GM18873 (cell line): Measurements from ENCODE around the gene WWOX.

Experiments
- ATAC-seq: cut with Tn5 transposase; IDR thresholded peaks from one replicate; pipeline ENCODE4 v1.9.1; 2021; ENCODE audit warnings: mild to moderate bottlenecking, moderate library complexity, moderate number of reproducible peaks; ENCODE audit not compliant: unreplicated experiment, low FRiP score

Gene WWOX

DNA sequence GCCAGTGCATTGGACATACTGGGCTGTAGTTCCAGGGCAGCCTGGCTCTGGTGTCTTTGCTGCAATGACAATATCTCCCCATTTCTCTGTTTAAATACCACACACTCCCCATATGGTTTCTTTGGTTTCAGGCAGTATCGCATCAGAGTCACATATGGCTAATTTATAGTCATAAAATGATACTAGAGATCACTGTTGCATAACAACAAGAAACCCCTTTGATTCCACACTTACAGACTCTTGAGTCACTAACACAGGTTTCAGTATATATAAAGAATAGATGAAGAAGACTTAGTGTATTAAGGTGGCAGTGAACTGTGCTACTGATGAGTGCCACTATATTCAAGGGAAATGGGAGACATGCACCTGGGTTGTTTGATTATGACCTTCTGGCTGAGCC, 281.6 kb downstream of the WWOX start:
- no peak for ATAC-seq

DNA sequence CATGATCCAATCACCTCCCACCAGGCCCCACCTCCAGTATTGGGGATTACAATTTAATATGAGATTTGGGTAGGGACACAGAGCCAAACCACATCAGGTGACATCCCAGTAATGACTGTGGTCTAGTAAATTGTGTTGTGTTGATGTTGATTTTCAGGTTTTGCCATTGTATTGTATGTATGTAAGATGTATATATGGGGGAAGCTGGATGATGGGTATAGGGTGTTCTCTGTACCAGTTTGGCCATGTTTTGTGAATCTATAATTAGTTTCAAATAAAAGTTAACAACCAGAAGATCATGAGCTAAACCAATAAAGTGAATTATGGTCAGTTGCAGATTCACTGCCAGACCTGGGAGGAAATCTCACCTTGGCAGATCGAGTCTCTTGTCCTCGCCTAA, 283.7 kb downstream of the WWOX start:
- no peak for ATAC-seq

DNA sequence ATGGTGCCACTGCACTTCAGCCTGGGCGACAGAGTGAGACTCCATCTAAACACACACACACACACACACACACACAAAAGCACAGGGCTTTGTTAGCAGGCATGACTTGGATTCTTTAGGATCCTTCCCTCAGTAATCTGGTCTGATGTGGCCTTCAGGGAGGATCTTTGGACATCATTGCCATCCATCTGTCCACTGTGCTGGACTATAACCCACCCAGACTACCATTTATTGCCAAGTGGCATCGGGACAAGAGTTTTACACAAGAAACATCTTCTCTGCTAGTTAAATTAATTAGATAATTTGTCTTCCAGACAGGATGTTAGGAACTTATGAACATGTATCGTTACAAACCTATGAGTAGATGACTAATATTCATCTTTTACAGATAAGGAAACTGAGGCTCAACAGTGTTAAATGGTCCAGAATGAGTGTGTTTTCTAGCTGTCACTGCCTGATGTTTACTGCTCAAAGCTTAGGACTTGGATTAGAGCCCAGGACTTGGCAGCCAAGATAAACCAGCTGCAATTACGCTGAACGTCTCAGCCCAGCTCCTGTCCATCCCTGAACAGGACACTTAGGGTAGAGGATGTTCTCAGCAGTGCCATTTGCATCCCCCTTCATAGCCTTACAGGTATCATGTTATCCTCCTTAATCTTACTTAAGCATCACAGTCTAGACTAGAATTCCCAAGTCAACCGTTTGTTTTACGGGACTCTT, 285.8 kb downstream of the WWOX start:
- no peak for ATAC-seq

DNA sequence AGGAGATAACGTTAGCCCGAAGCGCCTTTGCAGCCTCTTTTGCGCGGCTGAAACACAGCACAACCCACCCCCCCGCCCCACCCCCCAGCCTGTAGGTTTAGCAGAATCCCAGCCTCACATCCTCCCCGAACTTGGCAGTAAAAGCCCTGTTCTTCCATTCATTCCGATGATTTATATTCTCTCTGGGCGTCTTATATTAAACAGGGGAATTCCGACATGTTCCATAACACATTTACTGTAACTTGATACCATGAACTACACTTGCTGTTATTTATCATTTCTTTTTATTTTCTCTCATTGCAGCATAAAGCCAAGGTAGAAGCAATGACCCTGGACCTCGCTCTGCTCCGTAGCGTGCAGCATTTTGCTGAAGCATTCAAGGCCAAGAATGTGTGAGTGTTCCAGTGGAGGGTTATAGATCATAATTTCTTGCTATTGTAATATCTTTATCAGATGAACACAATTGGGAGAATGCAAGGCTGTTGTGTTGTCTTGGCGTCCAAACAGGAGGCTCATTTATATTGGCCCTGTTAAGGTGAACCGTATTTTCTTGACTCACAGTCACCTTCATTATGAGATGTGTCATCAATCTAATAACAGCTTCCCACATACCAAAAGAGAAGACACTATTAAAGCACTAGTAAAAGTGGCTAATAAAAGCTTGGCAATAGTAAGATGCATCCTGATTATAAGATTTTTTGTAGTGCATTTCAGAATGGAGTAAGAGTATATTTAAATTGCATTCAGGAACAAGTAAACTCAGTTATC, 287.3 kb downstream of the WWOX start:
- no peak for ATAC-seq

DNA sequence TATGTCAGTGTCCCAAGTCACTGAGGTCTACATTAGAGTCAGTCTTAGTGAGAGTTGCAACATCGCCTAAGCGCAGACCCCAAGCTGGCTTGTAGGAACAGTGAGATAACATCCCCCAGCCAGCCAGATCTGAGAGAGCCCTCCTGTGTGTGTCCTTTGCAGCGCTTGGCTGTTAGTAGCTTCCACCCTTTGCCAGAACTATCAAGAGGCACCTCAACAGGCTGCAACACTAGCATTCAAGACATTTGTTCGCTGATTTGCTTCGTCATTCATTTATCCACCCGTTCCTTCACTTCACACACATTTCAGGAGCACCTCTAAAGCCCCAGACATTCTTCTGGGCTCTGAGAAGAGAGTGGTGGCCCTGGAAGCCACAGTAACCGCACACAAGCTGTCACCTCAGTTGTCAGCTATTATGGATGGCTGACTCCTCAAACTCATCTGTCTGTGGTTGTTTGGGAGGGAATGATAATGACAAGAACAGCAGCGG, 289.6 kb downstream of the WWOX start:
- ATAC-seq, result no peak

DNA sequence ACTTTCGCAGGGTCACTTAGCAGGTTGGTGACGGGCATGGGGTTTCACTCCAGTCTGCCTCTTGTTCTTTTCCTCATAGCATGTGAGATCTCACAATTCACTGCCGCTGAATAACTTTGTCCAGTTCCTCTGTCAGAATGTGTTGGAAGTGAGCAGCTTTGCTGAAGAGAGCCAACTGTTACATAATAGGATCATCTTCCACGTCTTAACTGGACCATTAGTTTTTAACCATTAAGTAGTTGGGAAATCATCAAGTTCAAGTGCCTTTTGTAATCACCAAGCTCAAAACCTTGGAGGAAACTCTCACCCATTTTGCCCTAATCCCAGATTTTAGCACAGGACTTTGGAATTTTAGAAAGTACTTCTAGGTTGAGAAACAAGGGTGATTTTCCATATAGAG, 290.6 kb downstream of the WWOX start:
- ATAC-seq, result no peak

DNA sequence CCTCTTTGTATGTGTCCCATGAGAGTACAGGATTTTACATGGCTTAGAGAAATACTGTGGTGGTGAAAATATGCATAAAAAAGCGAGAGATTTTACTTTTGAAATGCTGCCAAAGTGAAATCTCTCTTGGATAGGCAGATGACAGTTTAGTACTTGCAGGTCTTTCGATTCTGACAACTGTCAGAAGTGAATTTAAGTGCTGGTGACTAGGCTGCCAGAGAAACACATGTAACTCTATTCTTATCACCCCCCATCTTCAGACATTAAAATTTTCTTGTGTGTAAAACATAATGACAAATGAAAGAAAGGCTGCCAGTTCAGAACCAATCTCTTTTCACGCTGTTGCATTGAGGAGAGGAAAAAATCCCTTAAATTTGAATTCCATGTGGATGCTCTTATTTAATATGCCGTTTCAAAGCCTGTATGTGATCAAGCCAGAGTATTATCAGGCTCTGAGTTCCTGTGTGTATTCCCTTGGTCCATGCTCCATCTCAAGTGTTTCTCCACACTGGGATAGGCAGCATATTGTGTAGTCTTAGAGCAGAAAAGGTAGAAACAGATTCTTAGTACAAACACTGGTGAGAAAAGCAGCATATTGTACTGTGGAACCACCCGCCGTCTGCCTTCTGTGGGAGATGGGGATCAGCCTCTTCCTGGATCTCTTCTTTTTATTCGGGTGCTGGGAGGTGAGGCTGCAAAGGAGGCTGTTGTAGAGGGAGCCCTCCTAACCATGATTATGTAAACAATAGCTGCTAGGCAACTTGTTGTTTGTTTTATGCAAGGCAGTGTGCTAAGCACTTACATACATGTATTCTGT, 291.3 kb downstream of the WWOX start:
- ATAC-seq, result no peak

DNA sequence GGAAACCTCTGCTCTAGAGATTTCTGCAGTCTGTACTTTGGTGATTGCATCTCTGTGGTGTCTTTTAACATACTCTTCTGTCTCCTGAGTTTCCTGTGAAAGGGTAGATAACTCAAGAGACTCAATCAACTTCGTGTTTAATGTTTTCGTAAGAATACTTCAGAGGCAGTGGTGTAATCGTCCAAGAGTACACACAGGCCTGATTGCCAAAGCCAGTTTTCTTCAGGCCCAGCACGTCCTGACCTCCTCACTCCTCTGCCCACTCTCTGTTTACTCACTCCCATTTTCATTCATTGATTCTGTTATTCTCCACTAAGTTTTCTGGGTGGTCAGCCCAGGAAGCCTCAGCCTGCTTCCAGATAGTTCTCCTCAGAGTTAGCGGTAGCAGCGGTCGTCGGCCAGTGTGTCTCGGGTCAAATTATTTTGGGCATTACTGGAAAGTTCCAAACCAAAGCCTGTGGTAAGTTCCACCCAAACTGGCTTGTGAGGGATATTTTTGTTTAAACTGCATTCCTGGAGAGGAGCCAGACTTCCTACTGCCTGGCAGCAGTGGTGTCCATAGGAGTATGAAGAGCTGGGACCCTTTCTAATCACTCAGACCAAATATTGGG, 293.2 kb downstream of the WWOX start:
- ATAC-seq, result no peak

DNA sequence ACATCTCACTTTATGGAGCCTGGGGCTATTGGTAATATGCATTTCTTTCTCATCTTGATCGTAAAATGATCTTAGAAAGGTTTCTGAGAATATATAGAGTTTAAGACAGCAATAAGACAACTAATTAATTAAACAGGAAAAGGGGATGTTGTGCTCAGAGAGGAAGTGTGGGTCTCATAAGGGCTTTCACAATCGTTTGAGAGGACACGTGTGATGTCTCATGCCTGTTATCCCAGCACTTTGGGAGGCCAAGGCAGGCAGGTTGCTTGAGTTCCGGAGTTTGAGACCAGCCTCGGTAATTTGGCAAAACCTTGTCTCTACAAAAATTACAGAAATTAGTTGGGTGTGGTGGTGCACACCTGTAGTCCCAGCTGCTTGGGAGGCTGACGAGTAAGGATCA, 295.6 kb downstream of the WWOX start:
- ATAC-seq, result no peak

DNA sequence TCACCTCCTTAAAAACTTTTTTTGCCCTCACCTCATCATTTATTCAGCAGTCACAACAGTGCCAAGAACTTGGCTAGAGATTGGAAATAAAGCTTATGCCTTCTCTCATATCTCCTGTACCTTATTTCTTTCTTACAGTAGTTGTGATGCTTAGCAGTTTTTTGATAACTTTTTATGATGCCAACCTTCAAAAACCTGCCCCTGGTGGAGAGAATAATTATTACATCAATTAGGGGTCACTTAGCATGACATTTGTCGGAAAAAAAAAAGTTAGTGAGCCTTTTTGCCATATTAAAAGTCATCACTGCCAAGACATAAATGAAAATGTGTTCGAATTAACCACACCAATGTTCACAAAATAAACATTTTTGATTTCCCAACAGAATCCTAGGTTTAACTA, 296.6 kb downstream of the WWOX start:
- ATAC-seq, result no peak

DNA sequence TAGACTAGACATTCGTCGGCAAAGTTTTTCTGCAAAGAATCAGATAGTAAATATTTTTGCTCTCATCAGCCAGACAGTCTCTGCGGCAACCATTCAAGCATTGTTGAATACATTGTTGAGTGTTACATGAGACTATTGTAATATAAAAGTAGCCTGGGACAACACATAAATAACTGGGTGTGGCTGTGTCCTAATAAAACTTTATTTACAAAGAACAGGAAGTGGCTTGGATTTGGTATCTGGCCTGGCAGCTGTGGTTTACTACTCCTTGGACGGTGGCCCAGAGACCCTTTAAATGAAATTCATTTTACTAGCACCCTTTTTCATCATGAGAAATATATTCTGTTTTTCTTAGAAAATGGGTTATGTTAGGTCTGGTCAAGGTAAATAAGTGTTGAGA, 297.2 kb downstream of the WWOX start:
- ATAC-seq, result no peak

DNA sequence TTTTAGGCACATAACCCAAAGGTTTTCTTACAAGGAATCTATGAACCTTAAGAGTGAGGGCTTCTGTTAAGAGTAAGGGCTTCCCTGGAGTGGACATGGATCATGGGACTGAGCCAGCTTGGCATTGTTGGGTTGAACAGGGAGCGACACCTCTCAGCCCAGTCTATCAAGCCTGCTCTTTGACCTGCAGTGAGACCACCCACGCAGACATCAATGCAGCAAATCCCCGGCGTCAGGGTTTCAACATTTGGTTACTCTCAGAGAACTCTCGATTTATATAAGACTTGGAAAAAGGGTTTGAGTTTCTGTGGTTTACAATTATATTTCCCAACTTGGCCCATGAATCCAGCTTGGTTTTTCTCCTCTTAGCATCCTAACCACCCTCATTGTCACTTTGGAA, 299.9 kb downstream of the WWOX start:
- ATAC-seq, result no peak

DNA sequence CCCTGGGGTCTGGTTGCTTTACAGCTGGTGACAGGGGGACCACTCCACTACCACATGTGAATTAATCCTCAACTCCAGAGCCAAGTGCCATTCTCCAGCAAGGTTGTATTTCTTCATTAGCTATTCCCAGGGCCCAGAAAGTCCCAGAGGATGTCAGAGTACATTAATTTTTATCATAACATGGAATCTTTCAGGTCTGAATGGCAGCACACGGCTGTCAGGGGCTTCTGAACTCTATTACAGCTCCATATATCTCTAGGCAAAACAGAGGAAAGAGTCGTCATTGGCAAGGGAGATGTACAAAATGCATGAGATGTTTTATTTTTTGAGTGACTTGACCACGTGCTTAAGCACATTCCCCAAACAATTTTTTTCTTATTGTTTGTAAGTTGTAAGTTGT, 303.4 kb downstream of the WWOX start:
- no peak for ATAC-seq

DNA sequence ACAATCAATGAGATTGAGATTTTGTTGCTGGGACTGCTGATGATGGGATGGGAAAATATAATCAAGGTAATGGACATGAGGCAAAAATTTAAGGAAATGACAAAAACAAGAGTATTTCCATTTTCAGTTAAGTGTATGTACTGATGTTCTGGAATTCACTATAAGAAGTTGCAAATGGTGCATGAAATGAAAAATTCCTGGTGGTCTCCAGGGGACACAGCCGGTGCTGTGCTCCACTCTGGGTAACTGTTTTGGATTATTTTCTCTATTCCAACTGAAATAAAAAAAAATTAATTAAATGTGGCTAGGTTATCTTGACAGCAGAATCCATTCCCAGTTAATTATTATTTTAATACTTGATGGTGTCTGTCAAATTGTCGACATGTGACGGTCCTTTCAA, 305.6 kb downstream of the WWOX start:
- ATAC-seq, result no peak

DNA sequence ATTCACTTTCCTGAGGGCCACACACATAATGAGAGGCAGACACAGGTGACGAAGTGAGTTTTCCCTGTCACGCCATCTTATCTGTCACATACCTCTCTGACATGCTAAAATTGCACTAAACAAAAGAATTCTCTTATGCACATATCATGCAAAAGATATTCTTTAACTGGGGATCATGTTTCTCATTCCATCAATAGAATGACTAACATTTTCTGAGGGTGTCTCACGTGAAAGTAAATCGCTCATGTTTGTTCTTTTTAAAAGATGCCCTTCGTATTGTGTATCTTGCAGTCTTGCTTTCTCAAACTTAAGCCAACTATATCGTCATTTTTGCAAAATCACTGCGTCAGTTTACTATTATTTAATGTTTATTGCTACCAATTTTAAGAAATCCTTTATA, 306.4 kb downstream of the WWOX start:
- no peak for ATAC-seq

DNA sequence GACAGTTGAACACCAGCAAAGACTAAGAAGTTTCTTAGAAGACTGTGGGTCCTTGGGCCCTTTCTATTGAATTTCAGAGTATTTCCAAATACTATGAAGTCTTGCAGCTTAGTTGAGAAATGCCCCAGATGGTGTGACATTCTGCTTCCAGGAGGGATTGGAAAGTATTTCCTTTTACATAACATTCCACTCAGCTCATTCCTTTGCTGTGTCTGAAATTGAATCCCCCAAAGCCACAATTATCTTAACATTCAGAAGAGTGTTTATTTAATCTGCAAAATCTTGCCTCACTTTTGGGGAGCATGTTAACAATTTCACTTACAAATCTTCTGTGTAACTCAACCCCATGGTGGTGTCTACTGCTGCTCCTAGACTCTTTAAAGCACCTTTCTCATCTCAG, 307.7 kb downstream of the WWOX start:
- no peak for ATAC-seq

DNA sequence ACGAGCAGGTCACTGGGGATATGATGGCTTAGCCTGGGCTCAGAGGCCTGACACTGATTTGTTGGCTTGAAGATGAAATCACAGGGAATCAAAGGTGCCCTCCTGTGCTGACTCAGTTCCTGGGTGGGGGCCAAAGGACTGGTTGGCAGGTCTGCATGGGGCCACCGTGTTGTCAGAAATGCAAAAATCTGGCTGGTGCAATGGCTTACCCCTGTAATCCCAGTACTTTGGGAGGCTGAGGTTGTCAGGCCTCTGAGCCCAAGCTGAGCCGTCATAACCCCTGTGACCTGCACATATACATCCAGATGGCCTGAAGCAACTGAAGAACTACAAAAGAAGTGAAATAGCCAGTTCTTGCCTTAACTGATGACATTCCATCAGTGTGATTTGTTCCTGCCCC, 314.2 kb downstream of the WWOX start:
- no peak for ATAC-seq

DNA sequence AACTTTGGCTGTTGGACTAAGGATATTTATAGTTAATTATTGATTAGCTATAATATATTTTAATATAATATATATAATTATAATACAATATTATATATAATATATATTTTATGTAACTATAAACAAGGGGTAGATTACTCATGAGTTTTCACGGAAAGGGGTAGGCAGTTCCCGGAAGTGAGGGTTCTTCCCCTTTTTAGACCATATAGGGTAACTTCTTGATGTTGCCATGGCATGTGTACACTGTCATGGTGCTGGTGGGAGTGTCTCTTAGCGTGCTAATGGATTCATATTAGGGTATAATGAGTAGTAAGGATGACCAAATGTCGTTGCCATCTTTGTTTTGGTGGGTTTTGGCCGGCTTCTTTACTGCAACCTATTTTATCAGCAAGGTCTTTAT, 315.6 kb downstream of the WWOX start:
- no peak for ATAC-seq

DNA sequence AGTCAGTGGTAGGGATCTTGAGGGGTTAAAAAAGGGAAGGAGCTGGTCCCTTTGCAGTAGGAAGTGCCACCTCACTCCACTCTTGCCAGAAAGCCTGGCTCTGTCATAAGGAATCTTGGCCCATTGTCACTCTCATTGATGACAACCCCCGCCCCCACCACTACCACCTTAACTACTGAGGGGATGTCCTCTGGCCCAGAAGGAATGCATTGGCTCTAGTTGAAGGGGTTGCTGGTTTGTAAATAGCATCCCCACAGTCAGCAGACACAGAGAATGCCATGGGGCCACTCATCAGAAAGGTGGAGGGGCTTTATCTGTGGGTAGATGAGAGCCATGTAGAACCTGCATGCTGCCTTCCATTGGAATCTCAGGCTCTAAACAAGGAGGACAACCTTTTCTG, 316.2 kb downstream of the WWOX start:
- no peak for ATAC-seq

DNA sequence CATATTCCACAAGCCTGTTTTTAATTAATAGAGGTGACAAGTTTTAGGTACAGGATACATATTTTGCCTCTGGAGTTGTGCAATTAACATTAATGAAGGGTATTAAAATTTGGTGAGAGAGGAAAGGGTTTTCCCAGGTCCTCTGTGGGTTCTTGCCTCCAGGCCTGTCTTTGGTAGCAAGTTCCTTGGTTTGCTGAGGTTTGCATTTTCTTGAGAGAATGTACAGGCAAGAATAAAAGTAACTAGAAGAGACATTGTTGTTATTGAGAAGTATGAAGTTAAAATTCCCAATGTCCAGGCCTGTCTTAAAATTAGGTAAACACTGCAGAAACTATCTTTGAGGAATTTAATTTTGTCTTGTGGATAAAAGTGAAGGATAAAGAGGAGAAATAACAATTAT, 316.9 kb downstream of the WWOX start:
- ATAC-seq, result no peak

DNA sequence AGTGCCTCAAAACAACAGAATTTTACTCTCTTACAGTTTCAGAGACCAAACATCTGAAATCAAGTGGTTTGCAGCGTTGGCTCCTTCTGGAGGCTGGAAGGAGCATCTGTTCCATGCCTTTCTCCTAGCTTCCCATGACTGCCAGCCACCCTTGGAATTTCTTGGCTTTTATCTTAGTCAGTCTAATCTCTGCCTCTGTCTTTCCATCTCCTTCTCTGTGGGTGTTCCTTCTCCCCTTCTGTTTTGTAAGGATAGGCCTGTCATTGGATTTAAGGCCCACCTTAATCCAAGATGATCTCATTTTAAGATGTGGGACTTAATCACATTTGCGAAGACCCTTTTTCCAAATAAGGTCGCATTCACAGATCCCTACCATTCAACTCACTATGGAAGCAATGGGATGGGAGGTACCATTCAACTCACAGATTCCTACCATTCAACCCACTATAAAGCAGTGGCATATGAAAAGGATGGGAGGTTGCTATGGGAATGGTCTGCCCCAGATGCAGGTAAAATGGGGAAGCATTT, 321.8 kb downstream of the WWOX start:
- no peak for ATAC-seq
